C4-2B (cell line): ENCODE data around the gene ETNK2.

Experiments
- H3K27ac ChIP-seq: fragments of 450-650 bp; 2 replicates; pipeline ENCODE4 v1.5.1; 2017
- ZFX ChIP-seq: fragments of 450-650 bp; IDR thresholded peaks from 2 replicates; pipeline ENCODE4 v1.6.1; 2017
- TF ChIP-seq, protein P1 (sequence below): fragments of 450-650 bp; conservative IDR thresholded peaks from 2 replicates; pipeline ENCODE4 v1.5.1; 2017; ENCODE audit warnings: mild to moderate bottlenecking

ETNK2 gene

DNA sequence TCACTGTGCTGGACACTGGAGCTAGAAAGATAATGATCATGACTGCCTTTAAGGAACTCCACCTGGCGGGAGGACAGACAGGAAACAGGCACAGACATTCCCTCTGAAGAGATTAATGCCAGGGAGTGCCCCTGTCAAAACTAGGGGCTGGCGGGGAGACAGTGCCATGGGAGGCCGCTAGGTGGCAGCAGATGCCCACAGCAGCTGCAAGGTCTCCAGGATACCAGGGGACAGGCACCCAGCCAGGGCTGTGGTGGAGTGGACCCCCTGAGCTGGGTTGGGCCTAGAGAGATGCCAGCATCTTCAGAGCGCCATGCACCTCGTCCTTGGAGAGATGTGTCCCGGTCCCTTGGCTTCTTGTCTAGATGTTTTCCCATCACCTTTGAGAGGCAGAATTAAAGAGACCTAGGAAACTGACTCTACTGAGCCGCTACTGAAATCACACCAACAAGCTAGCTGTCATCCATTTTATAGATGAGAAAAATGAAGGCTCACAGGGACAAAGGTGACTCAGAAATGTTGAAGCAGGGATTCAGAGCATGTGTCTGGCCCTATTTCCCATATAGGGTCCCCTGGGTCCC, 10.7 kb upstream of the ETNK2 start:
- no peak overlapping the region for H3K27ac ChIP-seq
- no peak for TF ChIP-seq ZFX
- TF ChIP-seq, protein P1, sequence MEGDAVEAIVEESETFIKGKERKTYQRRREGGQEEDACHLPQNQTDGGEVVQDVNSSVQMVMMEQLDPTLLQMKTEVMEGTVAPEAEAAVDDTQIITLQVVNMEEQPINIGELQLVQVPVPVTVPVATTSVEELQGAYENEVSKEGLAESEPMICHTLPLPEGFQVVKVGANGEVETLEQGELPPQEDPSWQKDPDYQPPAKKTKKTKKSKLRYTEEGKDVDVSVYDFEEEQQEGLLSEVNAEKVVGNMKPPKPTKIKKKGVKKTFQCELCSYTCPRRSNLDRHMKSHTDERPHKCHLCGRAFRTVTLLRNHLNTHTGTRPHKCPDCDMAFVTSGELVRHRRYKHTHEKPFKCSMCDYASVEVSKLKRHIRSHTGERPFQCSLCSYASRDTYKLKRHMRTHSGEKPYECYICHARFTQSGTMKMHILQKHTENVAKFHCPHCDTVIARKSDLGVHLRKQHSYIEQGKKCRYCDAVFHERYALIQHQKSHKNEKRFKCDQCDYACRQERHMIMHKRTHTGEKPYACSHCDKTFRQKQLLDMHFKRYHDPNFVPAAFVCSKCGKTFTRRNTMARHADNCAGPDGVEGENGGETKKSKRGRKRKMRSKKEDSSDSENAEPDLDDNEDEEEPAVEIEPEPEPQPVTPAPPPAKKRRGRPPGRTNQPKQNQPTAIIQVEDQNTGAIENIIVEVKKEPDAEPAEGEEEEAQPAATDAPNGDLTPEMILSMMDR, result peak; percentile 100

DNA sequence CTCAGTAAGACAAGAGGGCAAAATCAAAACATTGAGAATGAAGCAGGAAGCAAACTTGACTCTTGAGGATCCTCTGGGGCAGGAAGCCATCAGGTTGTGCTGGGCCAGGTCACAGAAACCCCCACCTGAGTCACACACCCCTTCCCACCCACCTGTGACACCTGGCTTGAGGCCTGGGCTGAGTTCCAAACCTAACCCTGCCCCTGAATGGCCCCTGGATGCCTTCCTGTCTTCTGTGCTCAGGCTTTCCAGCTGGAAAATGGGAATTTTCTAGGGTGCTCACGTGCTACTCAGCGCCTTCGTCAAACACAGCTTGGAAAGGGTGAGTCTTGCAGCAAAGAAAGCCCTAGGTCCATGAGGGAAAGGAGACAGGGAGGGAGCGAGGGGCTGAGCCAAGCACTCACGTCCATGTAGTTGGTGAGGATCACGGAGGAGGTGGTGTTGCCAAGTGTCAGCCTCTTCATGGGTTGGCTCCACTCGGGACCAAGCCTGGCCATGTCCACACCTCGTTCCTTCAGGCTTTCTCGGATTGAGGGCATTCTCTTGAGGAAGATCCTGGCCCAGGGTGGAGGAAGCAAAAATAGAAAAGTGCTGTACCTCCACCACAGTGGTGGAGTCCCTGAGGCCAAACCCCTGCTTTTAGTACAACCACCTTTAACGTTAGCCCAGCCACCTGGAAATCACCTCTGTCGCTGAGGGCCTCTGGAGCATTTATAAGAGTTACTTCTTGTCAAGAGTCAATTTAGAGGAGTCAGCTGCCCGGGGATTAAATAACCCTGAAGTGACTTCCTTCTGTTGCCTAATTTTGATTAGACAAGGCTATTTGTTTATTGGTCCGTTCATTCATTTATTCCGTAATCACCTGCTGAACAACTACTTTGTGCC, 10.0 kb upstream of the ETNK2 start:
- H3K27ac ChIP-seq, result peak overlapping the region; percentile 25
- TF ChIP-seq ZFX, result no peak
- TF ChIP-seq, protein P1, result no peak; the same call in 1 of the 2 replicates

DNA sequence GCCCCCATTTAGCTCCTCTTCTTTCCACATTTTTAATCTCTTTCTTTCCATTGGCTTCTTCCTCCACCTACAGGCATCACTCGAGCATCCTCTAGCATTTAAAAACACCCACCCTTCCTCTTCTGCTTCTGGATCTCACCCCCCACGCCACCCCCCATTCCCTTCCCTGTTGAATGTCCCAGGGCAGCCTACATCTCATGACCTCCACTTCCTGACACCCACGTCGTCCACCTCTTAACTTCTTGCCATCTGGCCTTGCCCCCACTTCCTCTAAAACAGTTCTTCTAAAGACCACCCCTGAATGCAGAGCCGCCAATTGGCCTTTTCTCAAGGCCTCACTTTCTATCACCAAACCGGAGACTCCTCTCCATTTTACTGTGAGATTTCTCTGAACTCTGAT, 6.1 kb upstream of the ETNK2 start:
- TF ChIP-seq ZFX, result no peak
- TF ChIP-seq, protein P1, result no peak
- no peak overlapping the region for H3K27ac ChIP-seq

DNA sequence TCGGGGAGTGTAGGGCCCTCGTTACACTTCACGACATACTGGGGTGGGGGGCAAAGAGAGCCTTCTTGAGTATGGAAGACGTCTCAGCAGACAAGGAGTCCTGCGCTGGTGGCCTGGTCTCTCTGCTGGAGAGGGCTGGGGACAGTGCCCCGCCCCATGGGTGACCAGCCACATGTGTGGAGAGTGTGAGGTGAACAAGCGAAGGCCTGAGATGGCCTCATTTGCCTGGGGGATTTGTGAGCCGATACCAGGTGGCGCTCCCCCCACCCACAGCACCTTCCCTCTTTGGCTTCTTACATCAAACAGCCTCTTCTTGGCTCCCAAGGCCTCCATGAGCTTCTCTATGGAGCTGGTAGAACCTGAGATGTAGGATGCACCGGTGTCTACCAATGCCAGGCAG, 4.0 kb upstream of the ETNK2 start:
- no peak for TF ChIP-seq ZFX
- TF ChIP-seq, protein P1, result no peak
- H3K27ac ChIP-seq, result no peak overlapping the region

DNA sequence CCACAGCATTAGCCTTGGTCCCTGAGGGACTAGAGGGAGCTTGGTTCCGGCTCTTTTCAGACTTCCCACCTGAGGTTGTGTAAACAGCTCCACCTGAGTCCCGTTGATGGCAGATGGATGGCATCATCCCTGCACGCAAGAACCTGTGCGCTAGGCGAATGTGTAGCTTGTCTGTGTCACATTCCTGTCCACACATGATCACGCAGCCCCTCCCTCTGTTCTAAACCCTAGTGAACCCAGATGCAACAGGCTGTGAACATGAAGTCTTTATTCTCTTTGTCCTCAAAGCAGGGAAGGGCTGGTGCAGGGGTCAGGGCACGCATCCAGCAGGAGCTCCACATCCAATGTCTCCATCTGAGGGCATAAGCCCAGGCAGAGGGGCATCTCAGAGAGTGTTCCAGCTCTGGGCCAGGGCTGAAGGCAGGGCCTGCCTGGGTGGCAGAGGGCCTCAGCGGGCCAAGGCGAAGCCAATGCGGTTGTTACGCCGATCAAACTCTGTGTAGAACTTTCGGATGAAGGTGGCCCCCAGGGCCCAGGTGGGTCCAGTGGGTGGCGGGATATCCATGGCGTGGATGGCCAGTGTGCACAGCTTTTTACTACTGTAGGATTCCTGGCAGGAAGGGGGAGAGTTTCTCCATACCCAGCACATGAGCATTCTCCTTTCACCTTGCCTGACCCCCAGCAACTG, 2.9 kb upstream of the ETNK2 start:
- no peak overlapping the region for H3K27ac ChIP-seq

DNA sequence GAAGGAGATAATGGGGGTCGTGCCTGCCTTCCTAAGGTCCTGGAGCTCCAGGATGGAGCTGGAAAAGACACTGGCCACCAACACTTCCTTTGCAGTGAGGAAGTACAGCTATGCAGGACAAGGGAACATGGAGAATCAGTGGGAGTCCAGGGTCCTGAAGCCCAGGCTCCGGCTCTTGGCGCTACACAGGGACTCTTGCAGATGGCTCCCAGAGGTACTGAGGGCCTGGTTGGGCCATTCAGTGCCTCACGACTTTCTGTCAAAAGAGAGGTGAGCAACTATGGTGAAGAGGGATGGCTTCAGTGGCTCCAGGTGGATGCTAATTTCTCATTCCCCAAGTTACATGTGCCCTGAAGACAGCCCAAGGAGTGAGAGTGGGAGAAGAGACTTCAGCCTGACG, 1.8 kb upstream of the ETNK2 start:
- TF ChIP-seq ZFX, result no peak
- TF ChIP-seq, protein P1, result no peak
- H3K27ac ChIP-seq, result no peak overlapping the region

More for the DNA sequence above, 2.9 kb upstream of the ETNK2 start:
- no peak for TF ChIP-seq ZFX
- TF ChIP-seq, protein P1, result no peak
